ENCODE measurements around the gene PPP4R4.

DNA sequence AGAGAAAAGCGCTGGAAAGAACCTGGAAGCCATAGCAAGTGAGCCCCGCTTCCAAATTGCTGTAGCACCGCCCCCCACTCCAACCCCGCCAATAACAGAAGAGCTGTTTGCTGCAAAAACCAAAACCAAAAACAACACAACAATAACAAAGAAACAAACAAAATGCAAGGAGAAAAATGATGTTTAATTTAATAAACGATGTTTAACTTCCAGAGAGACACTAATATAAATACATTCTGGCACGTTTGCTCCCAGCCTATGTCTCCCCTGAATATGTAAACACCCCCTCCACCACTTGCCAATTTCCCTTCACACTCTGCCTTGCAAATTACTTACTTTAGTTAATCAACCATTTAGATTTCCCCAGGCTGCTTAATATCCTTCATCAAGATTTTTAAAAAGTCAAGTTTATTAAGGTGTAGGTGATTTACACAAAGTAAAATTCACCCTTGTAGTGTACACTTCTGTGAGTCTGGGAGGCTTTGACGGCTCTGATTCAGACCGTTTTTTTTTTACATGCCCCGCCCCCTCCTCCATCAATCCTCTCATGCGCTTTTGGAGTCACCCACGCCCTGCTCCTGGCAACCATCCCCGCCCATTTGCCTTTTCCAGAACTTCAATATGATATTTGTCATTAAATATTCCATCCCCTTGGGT is 44.2 kb upstream of the PPP4R4 start:
- TF ChIP-seq BHLHE40 (IDR thresholded peaks at IDR 0.05; ENCODE audit: low read depth, low read length) (no peak), POLR2A (IDR thresholded peaks at IDR 0.05; ENCODE audit: low read depth, low read length) (no peak), MAZ (IDR thresholded peaks at IDR 0.05; ENCODE audit: borderline replicate concordance, low read depth, low read length) (no peak), MXI1 (IDR thresholded peaks at IDR 0.05; ENCODE audit: borderline replicate concordance, low read depth, low read length) (no peak), RAD21 (IDR thresholded peaks at IDR 0.05; ENCODE audit: low read length) (no peak), CEBPB (IDR thresholded peaks at IDR 0.05; ENCODE audit: low read depth, low read length) (no peak), RFX5 (IDR thresholded peaks at IDR 0.05; ENCODE audit: low read depth, low read length) (no peak)
- TF ChIP-seq, protein P1, sequence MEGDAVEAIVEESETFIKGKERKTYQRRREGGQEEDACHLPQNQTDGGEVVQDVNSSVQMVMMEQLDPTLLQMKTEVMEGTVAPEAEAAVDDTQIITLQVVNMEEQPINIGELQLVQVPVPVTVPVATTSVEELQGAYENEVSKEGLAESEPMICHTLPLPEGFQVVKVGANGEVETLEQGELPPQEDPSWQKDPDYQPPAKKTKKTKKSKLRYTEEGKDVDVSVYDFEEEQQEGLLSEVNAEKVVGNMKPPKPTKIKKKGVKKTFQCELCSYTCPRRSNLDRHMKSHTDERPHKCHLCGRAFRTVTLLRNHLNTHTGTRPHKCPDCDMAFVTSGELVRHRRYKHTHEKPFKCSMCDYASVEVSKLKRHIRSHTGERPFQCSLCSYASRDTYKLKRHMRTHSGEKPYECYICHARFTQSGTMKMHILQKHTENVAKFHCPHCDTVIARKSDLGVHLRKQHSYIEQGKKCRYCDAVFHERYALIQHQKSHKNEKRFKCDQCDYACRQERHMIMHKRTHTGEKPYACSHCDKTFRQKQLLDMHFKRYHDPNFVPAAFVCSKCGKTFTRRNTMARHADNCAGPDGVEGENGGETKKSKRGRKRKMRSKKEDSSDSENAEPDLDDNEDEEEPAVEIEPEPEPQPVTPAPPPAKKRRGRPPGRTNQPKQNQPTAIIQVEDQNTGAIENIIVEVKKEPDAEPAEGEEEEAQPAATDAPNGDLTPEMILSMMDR (conservative IDR thresholded peaks at IDR 0.05; ENCODE audit: low read depth, low read length) = no peak

Measured in IMR-90 (cell line).